ENCODE data around the gene TRIO. TPM values are rescaled to one million over a fixed set of nuclear protein-coding genes. Genes with fewer than 3 reads are reported as not detected.

Gene TRIO
- total RNA-seq, 2 donors from 2014 or later = 181 to 202 TPM

GRCh38 chr5:14284392-14285148 lies 141.4 kb downstream of the TRIO start:
- intact Hi-C loops (cut with DNase I) = no loop called here
- no peak for DNase-seq (ENCODE audit: low spot score)

- intact Hi-C loops (cut with DNase I) = no loop called here
- no peak for DNase-seq (ENCODE audit: low spot score)
These were observed 142.9 kb downstream of the TRIO start for GRCh38 chr5:14286007-14286406.

- DNase-seq (ENCODE audit: low spot score) = no peak
- intact Hi-C loops (cut with DNase I) = no loop called here
These were observed 143.7 kb downstream of the TRIO start for GRCh38 chr5:14286574-14287421.

GRCh38 chr5:14292766-14293658 lies 149.9 kb downstream of the TRIO start:
- intact Hi-C loops (cut with DNase I) = no loop called here
- no peak for DNase-seq (ENCODE audit: low spot score)

GRCh38 chr5:14295610-14296009 lies 152.5 kb downstream of the TRIO start:
- intact Hi-C loops (cut with DNase I) = no loop called here
- DNase-seq (ENCODE audit: low spot score) = no peak

- intact Hi-C loops (cut with DNase I) = no loop called here
- no peak for DNase-seq (ENCODE audit: low spot score)
These were observed 153.6 kb downstream of the TRIO start for GRCh38 chr5:14296533-14297331.

GRCh38 chr5:14297697-14298096 lies 154.6 kb downstream of the TRIO start:
- no peak for DNase-seq (ENCODE audit: low spot score)
- intact Hi-C loops (cut with DNase I) = no loop called here

GRCh38 chr5:14298126-14298847 lies 155.1 kb downstream of the TRIO start:
- intact Hi-C loops (cut with DNase I) = no loop called here
- DNase-seq (ENCODE audit: low spot score) = no peak

GRCh38 chr5:14299666-14300065 lies 156.5 kb downstream of the TRIO start:
- DNase-seq (ENCODE audit: low spot score) = no peak
- intact Hi-C loops (cut with DNase I) = no loop called here

GRCh38 chr5:14301186-14301585 lies 158.0 kb downstream of the TRIO start:
- DNase-seq (ENCODE audit: low spot score) = no peak
- intact Hi-C loops (cut with DNase I) = no loop called here

- intact Hi-C loops (cut with DNase I) = no loop called here
- DNase-seq (ENCODE audit: low spot score) = no peak
These were observed 159.2 kb downstream of the TRIO start for GRCh38 chr5:14302330-14302729.

- no peak for DNase-seq (ENCODE audit: low spot score)
- intact Hi-C loops (cut with DNase I) = no loop called here
These were observed 161.9 kb downstream of the TRIO start for GRCh38 chr5:14305045-14305444.

- intact Hi-C loops (cut with DNase I) = no loop called here
- no peak for DNase-seq (ENCODE audit: low spot score)
These were observed 163.2 kb downstream of the TRIO start for GRCh38 chr5:14306329-14306815.

GRCh38 chr5:14308384-14309154 lies 165.4 kb downstream of the TRIO start:
- intact Hi-C loops (cut with DNase I) = no loop called here
- no peak for DNase-seq (ENCODE audit: low spot score)

GRCh38 chr5:14309199-14309598 lies 166.1 kb downstream of the TRIO start:
- no peak for DNase-seq (ENCODE audit: low spot score)
- intact Hi-C loops (cut with DNase I) = no loop called here

- no peak for DNase-seq (ENCODE audit: low spot score)
- intact Hi-C loops (cut with DNase I) = no loop called here
These were observed 166.9 kb downstream of the TRIO start for GRCh38 chr5:14309878-14310531.

GRCh38 chr5:14310901-14311300 lies 167.8 kb downstream of the TRIO start:
- no peak for DNase-seq (ENCODE audit: low spot score)
- intact Hi-C loops (cut with DNase I) = no loop called here

Data from posterior vena cava (tissue), 2 donors.